Endothelial cell of umbilical vein (primary cell): ENCODE measurements around the gene MACROD2. TPM values are rescaled to one million over a fixed set of nuclear protein-coding genes. Genes with fewer than 3 reads are reported as not detected.

Experiments used
- BruUV-seq: library from RNA; stranded (reverse); fragments of 400-500 nt; replicated peaks from 2 replicates; lab custom pipeline; 2021; lab: Mats Ljungman, UMichigan
- CTCF ChIA-PET: fragments of 300-600, 350-600 bp; sonication (Branson Sonifier 250); formaldehyde crosslinking; loops from one replicate; lab custom pipeline; 2021; ENCODE audit warnings: antibody characterized with exemption, inconsistent platforms; lab: Charles Lee
- POLR2A ChIA-PET: fragments of 300-600, 350-600 bp; sonication (Branson Sonifier 250); formaldehyde crosslinking; loops from one replicate; lab custom pipeline; 2021; ENCODE audit warnings: antibody characterized with exemption, inconsistent platforms; lab: Charles Lee
- DNase-seq: peaks from one replicate; pipeline ENCODE4 v3.0.0-alpha.2; 2011; ENCODE audit warnings: low read depth, low spot score
- FAIRE-seq: peaks from 2 replicates; lab custom pipeline; 2011; peaks lifted over from hg19 to GRCh38; lab: Jason Lieb, UNC
- H2AFZ ChIP-seq: 2 replicates; pipeline ENCODE4 v1.6.0; 2012; ENCODE audit warnings: low read depth, low read length, control low read depth, inconsistent platforms
- H3K27ac ChIP-seq: 2 replicates; pipeline ENCODE4 v1.5.1; 2011; ENCODE audit warnings: low read depth, mild to moderate bottlenecking, control low read depth, low read length, moderate library complexity; ENCODE audit not compliant: insufficient read depth
- H3K27me3 ChIP-seq, 2 experiments: 2 replicates each; pipeline versions ENCODE4 v1.6.0 to v1.6.1; 2011; ENCODE audit warnings: low read length in 2 of 2, mixed read lengths in 1 of 2; ENCODE audit not compliant: control insufficient read depth in 2 of 2, insufficient read depth in 2 of 2
- H3K36me3 ChIP-seq, 2 experiments: 2 replicates in 1 of 2; 3 replicates in 1 of 2; pipeline ENCODE4 v1.5.1; 2011; ENCODE audit warnings: low read length in 2 of 2, mild to moderate bottlenecking in 1 of 2, moderate library complexity in 1 of 2; ENCODE audit not compliant: control insufficient read depth in 2 of 2, insufficient read depth in 2 of 2; ENCODE audit errors: extremely low read depth in 1 of 2
- H3K4me1 ChIP-seq: 3 replicates; pipeline ENCODE4 v1.5.1; 2011; ENCODE audit warnings: mild to moderate bottlenecking, low read length; ENCODE audit not compliant: control insufficient read depth, insufficient read depth; ENCODE audit errors: extremely low read depth
- H3K4me2 ChIP-seq: 2 replicates; pipeline ENCODE4 v1.6.1; 2011; ENCODE audit warnings: low read length, control low read depth, mixed read lengths; ENCODE audit not compliant: insufficient read depth
- H3K4me3 ChIP-seq, 3 experiments: fragments of 200-600 bp in 1 of 3; sonication (generic), shearing (Covaris generic) in 1 of 3; replicated peaks in 1 of 3; 2 replicates each; pipeline ENCODE4 v1.5.1; 2011 to 2016; ENCODE audit warnings: control low read depth in 3 of 3, low read length in 3 of 3, mild to moderate bottlenecking in 2 of 3, inconsistent platforms in 1 of 3, low read depth in 1 of 3, moderate library complexity in 1 of 3; ENCODE audit not compliant: insufficient read depth in 1 of 3
- H3K79me2 ChIP-seq: 2 replicates; pipeline ENCODE4 v1.6.0; 2012; ENCODE audit warnings: low read length, inconsistent platforms; ENCODE audit not compliant: control insufficient read depth, insufficient read depth
- H3K9ac ChIP-seq: replicated peaks from 2 replicates; pipeline ENCODE3; 2011; ENCODE audit warnings: low read length, control low read depth; ENCODE audit not compliant: insufficient read depth; ENCODE audit errors: extremely low read depth
- H3K9me1 ChIP-seq: replicated peaks from 3 replicates; pipeline ENCODE4 v1.6.0; 2011; ENCODE audit warnings: mild to moderate bottlenecking, low read length; ENCODE audit not compliant: control insufficient read depth, insufficient read depth; ENCODE audit errors: extremely low read depth
- H3K9me3 ChIP-seq: replicated peaks from 2 replicates; pipeline ENCODE4 v1.5.1; 2012; ENCODE audit warnings: low read length, inconsistent platforms; ENCODE audit not compliant: control insufficient read depth, insufficient read depth
- H4K20me1 ChIP-seq: replicated peaks from 2 replicates; pipeline ENCODE3; 2011; ENCODE audit warnings: mild to moderate bottlenecking, low read length; ENCODE audit not compliant: control insufficient read depth, insufficient read depth; ENCODE audit errors: extremely low read depth
- CTCF ChIP-seq, 2 donors: IDR thresholded peaks; 1 replicate in 1 of 2; 2 replicates in 1 of 2; pipeline ENCODE4 v1.5.1; 2011; ENCODE audit warnings: low read length in 2 of 2, mild to moderate bottlenecking in 2 of 2, moderate library complexity in 2 of 2, control low read depth in 1 of 2, inconsistent platforms in 1 of 2, low read depth in 1 of 2; ENCODE audit not compliant: insufficient read depth in 1 of 2; ENCODE audit errors: extremely low read depth in 1 of 2
- EZH2 ChIP-seq: IDR thresholded peaks from 2 replicates; pipeline ENCODE4 v1.6.1; 2012; ENCODE audit warnings: borderline replicate concordance, low read depth, mild to moderate bottlenecking, moderate library complexity, low read length, inconsistent platforms; ENCODE audit not compliant: severe bottlenecking
- FOS ChIP-seq: IDR thresholded peaks from 2 replicates; pipeline ENCODE4 v1.6.1; 2011; ENCODE audit warnings: mild to moderate bottlenecking, low read length, moderate library complexity, borderline replicate concordance; ENCODE audit not compliant: insufficient read depth
- GATA2 ChIP-seq: IDR thresholded peaks from 2 replicates; pipeline ENCODE4 v1.7.0; 2011; ENCODE audit warnings: low read depth, mild to moderate bottlenecking, moderate library complexity, mixed read lengths, low read length; ENCODE audit not compliant: insufficient read length, insufficient read depth
- JUN ChIP-seq: IDR thresholded peaks from 2 replicates; pipeline ENCODE4 v1.6.1; 2011; ENCODE audit warnings: borderline replicate concordance, low read depth; ENCODE audit not compliant: insufficient read length, insufficient read depth
- MAX ChIP-seq: IDR thresholded peaks from 2 replicates; pipeline ENCODE4 v1.6.1; 2011; ENCODE audit not compliant: insufficient read depth, insufficient read length
- MYC ChIP-seq: IDR thresholded peaks from one replicate; pipeline ENCODE4 v1.6.1; 2011; ENCODE audit warnings: mild to moderate bottlenecking, low read depth, low read length
- POLR2A ChIP-seq: IDR thresholded peaks from 2 replicates; pipeline ENCODE4 v1.6.1; 2012; ENCODE audit warnings: low read depth, mild to moderate bottlenecking, control low read depth, low read length
- POLR2AphosphoS5 ChIP-seq: IDR thresholded peaks from 2 replicates; pipeline ENCODE4 v1.6.1; 2012; ENCODE audit warnings: low read depth, mild to moderate bottlenecking, control low read depth, low read length, moderate library complexity; ENCODE audit not compliant: insufficient read depth
- dilution Hi-C: fragments of 300-500 bp; cut with MboI; formaldehyde crosslinking; loops from one replicate; pipeline ENCODE4 v1.15.0; 2019; ENCODE audit warnings: low sequenced_read_pairs; ENCODE audit not compliant: extremely low pct_ligation_motif_present
- intact Hi-C: fragments of 100-400 bp; cut with micrococcal nuclease; formaldehyde crosslinking; loops from one replicate; pipeline ENCODE4 v1.10.0; 2022
- polyA plus RNA-seq, 4 experiments: library from polyadenylated mRNA; depleted of rRNA in 3 of 4; stranded (reverse) in 3 of 4; unstranded in 1 of 4; fragments of >200 nt; gene quantifications; 2 replicates each; pipeline versions ENCODE4 v1.2.1 to v1.2.3, GENCODE V29; 2011 to 2012; ENCODE audit warnings: missing spikeins in 1 of 4
- total RNA-seq: library from RNA; stranded (reverse); gene quantifications from 2 replicates; pipeline ENCODE4 v1.2.3, GENCODE V29; 2021

Gene MACROD2
- total and polyA plus RNA-seq, 2 donors (not counting 3 experiments of a cell fraction or from before 2014, with no cell fraction given) = 0.11 to 0.73 TPM

- intact Hi-C loops (loop anchor here (10.0 kb wide), 1 partner anchor 63 kb away; no protein-coding TSS in a partner anchor), dilution Hi-C loops (no loop called here)
- DNase-seq (no peak), FAIRE-seq (no peak)
- Histone ChIP-seq H3K36me3 (no peaks in the 10 kb centered on the region), H2AFZ (no peak overlapping the region), H3K4me2 (no peak overlapping the region), H3K27ac (no peak overlapping the region), H3K9me1 (no peaks in the 10 kb centered on the region), H4K20me1 (no peaks in the 10 kb centered on the region), H3K4me3 (no peak overlapping the region), H3K79me2 (no peaks in the 10 kb centered on the region), H3K9me3 (no peaks in the 10 kb centered on the region), H3K9ac (no peak overlapping the region), H3K27me3 (no peaks in the 10 kb centered on the region), H3K4me1 (no peaks in the 10 kb centered on the region)
- ChIA-PET POLR2A (no interaction called here), CTCF (no interaction called here)
- BruUV-seq = no TSS peak
- TF ChIP-seq MYC = no peak
- no peak for TF ChIP-seq EZH2
- TF ChIP-seq CTCF (IDR thresholded peaks at IDR 0.05; ENCODE audit: extremely low read depth in 1 of 2, insufficient read depth in 1 of 2, low read depth in 1 of 2, low read length in 2 of 2) = no peak
- TF ChIP-seq JUN = no peak
- no peak for TF ChIP-seq POLR2AphosphoS5
- no peak for TF ChIP-seq POLR2A
- no peak for TF ChIP-seq GATA2
- no peak for TF ChIP-seq FOS
- TF ChIP-seq MAX = no peak
Measured at GRCh38 chr20:15578113-15578512, 1582.8 kb downstream of the MACROD2 start.
